Tibial artery (tissue), 4 donors: ENCODE measurements around the gene TSC22D1.

Experiments
- DNase-seq, 2 donors: peaks; one replicate each; pipeline ENCODE4 v3.0.0-alpha.2; 2019
- H3K27ac ChIP-seq, 2 donors: fragments of 200-600 bp; sonication (generic) in 1 of 2; 1 replicate in 1 of 2; 2 replicates in 1 of 2; pipeline ENCODE4 v1.5.1; 2018 to 2019; ENCODE audit warnings: mild to moderate bottlenecking in 1 of 2
- H3K27me3 ChIP-seq, 2 donors: fragments of 200-600 bp; sonication (generic) in 1 of 2; one replicate each; pipeline versions ENCODE4 v1.5.1 to v1.6.0; 2016 to 2019
- H3K36me3 ChIP-seq, 3 donors: fragments of 200-600 bp; sonication (generic) in 2 of 3; one replicate each; pipeline ENCODE4 v1.5.1; 2016 to 2019; ENCODE audit warnings: mild to moderate bottlenecking in 2 of 3
- H3K4me1 ChIP-seq, 4 donors: fragments of 200-600 bp; sonication (generic) in 2 of 4; 1 replicate in 3 of 4; 2 replicates in 1 of 4; pipeline ENCODE4 v1.5.1; 2016 to 2019
- H3K4me3 ChIP-seq, 2 donors: fragments of 200-600 bp; sonication (generic) in 1 of 2; 1 replicate in 1 of 2; 2 replicates in 1 of 2; pipeline ENCODE4 v1.5.1; 2018 to 2019; ENCODE audit warnings: mild to moderate bottlenecking in 2 of 2
- H3K9me3 ChIP-seq, 3 donors: fragments of 200-600 bp; sonication (generic) in 1 of 3; one replicate each; pipeline ENCODE4 v1.5.1; 2016 to 2019
- CTCF ChIP-seq, 2 experiments: fragments of 200-600 bp in 1 of 2; fragments of 450-650 bp in 1 of 2; IDR thresholded peaks; one replicate each; pipeline ENCODE4 v1.5.1; 2017 to 2019; ENCODE audit warnings: antibody characterized with exemption in 2 of 2, mild to moderate bottlenecking in 1 of 2, moderate library complexity in 1 of 2
- intact Hi-C: fragments of 100-400 bp; cut with DNase I; formaldehyde crosslinking; loops from one replicate; pipeline ENCODE4 v1.15.0; 2023; ENCODE audit warnings: low total_unique reads

The TSC22D1 gene

GRCh38 chr13:44426461-44426860 is 149.7 kb downstream of the TSC22D1 start:
- Histone ChIP-seq H3K27ac (no peak overlapping the region), H3K36me3 (no peaks in the 10 kb centered on the region), H3K27me3 (no peaks in the 10 kb centered on the region), H3K4me3 (no peak overlapping the region), H3K9me3 (no peaks in the 10 kb centered on the region), H3K4me1 (peaks cover 0 to 10% (median 0%) of the 10 kb centered on the region in 4 donors)
- no peak for DNase-seq
- TF ChIP-seq CTCF (IDR thresholded peaks at IDR 0.05), result no peak
- intact Hi-C loops, result no loop called here

- H3K27ac ChIP-seq, result no peak overlapping the region
- intact Hi-C loops, result no loop called here
- H3K36me3 ChIP-seq, result no peaks in the 10 kb centered on the region
- no peak for DNase-seq
- no peaks in the 10 kb centered on the region for H3K9me3 ChIP-seq
- no peak overlapping the region for H3K4me3 ChIP-seq
- TF ChIP-seq CTCF (IDR thresholded peaks at IDR 0.05), result no peak
- no peaks in the 10 kb centered on the region for H3K27me3 ChIP-seq
- peaks cover 0 to 6% (median 0%) of the 10 kb centered on the region in 4 donors for H3K4me1 ChIP-seq
These were observed 150.4 kb downstream of the TSC22D1 start for GRCh38 chr13:44425815-44426078.

- no peak overlapping the region for H3K4me3 ChIP-seq
- H3K9me3 ChIP-seq, result no peaks in the 10 kb centered on the region
- no peaks in the 10 kb centered on the region for H3K36me3 ChIP-seq
- H3K27ac ChIP-seq, result no peak overlapping the region
- TF ChIP-seq CTCF (IDR thresholded peaks at IDR 0.05), result no peak
- H3K4me1 ChIP-seq, result peaks cover 0 to 6% (median 0%) of the 10 kb centered on the region in 4 donors
- H3K27me3 ChIP-seq, result no peaks in the 10 kb centered on the region
- DNase-seq, result no peak
- intact Hi-C loops, result no loop called here
These were observed 150.9 kb downstream of the TSC22D1 start for GRCh38 chr13:44425041-44425814.

- DNase-seq, result no peak
- intact Hi-C loops, result no loop called here
- no peaks in the 10 kb centered on the region for H3K4me1 ChIP-seq
- no peak for TF ChIP-seq CTCF (IDR thresholded peaks at IDR 0.05)
- no peaks in the 10 kb centered on the region for H3K9me3 ChIP-seq
- no peaks in the 10 kb centered on the region for H3K36me3 ChIP-seq
- H3K27me3 ChIP-seq, result no peaks in the 10 kb centered on the region
- H3K4me3 ChIP-seq, result no peak overlapping the region
- no peak overlapping the region for H3K27ac ChIP-seq
These were observed 152.3 kb downstream of the TSC22D1 start for GRCh38 chr13:44423824-44424223.

- Histone ChIP-seq H3K27me3 (no peaks in the 10 kb centered on the region), H3K27ac (no peak overlapping the region), H3K36me3 (no peaks in the 10 kb centered on the region), H3K9me3 (no peaks in the 10 kb centered on the region), H3K4me1 (no peaks in the 10 kb centered on the region), H3K4me3 (no peak overlapping the region)
- TF ChIP-seq CTCF (IDR thresholded peaks at IDR 0.05), result no peak
- DNase-seq, result no peak
- intact Hi-C loops, result no loop called here
These were observed 153.1 kb downstream of the TSC22D1 start for GRCh38 chr13:44422755-44423643.
